ENCODE data around the gene ARHGAP6.

ARHGAP6 gene, protein sequence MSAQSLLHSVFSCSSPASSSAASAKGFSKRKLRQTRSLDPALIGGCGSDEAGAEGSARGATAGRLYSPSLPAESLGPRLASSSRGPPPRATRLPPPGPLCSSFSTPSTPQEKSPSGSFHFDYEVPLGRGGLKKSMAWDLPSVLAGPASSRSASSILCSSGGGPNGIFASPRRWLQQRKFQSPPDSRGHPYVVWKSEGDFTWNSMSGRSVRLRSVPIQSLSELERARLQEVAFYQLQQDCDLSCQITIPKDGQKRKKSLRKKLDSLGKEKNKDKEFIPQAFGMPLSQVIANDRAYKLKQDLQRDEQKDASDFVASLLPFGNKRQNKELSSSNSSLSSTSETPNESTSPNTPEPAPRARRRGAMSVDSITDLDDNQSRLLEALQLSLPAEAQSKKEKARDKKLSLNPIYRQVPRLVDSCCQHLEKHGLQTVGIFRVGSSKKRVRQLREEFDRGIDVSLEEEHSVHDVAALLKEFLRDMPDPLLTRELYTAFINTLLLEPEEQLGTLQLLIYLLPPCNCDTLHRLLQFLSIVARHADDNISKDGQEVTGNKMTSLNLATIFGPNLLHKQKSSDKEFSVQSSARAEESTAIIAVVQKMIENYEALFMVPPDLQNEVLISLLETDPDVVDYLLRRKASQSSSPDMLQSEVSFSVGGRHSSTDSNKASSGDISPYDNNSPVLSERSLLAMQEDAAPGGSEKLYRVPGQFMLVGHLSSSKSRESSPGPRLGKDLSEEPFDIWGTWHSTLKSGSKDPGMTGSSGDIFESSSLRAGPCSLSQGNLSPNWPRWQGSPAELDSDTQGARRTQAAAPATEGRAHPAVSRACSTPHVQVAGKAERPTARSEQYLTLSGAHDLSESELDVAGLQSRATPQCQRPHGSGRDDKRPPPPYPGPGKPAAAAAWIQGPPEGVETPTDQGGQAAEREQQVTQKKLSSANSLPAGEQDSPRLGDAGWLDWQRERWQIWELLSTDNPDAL (N-terminal part only)

GRCh38 chrX:11665168-11666111, at the start of gene ARHGAP6:
TSS of gene ARHGAP6 (minus strand) at chrX:11665920. CDS start at chrX:11664828, 1,092 bp downstream.
- DNase-seq: no peak

- DNase-seq: no peak
Observed at GRCh38 chrX:11704725-11705495, 39.2 kb upstream of the ARHGAP6 start.

DNA sequence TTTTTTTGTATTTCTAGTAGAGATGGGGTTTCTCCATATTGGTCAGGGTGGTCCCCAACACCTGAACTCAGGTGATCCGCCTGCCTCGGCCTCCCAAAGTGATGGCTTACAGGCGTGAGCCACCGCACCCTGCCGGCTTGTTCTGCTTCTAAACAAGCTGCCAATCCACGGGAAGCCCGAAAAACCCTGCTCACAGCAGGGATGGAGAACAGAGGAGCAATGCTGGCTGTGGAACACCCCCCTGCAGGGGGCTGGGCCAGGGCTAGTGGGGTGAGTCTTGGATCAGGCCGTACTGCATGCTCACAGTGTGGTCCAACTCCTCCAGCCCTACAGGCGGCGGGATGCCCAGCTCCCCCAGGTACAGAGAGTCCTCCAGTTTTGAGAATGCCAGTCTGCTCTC, 38.1 kb upstream of the ARHGAP6 start:
- DNase-seq: no peak

- DNase-seq: no peak
Observed at GRCh38 chrX:11702965-11703631, 37.4 kb upstream of the ARHGAP6 start.

DNA sequence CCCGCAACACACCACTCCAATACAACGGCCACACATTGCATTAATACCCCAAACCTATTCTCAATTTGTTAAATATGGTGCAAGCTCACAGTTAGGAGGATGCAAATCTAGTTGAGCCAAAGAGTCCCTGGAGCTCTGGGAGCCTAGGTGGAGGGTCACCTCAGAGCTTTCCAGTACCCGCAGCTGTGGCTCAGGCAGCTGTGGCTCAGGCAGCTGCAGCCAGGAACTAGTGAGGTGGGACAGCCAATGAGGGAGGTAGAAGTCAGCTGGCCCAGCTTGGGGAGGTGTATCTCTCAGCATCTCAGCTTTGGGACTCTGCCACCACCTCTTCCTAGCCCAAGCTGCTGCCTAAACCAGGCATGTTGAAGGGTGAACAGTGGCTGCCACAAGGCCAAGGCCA, 36.7 kb upstream of the ARHGAP6 start:
- no peak for DNase-seq

DNA sequence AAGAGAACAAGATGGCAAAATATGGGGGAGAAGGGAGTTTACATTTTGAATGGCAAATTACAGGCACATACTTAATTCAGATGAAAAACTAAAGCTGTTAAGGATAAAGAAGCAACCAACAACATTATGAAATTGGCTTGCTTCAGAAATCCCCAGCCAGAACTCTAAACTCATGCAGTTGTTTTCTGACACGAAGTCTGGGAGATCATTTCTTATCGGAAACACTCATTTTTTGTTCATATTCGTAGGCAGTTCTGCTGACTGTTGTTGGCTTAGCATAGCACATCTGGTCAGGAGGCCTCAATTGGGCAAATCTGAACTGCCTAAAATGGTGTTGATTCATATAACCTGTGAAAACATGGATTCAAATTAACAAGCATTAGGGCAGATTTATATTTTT, 33.0 kb upstream of the ARHGAP6 start:
- DNase-seq: no peak

GRCh38 chrX:11688201-11688600, 22.5 kb upstream of the ARHGAP6 start:
- DNase-seq: no peak

DNA sequence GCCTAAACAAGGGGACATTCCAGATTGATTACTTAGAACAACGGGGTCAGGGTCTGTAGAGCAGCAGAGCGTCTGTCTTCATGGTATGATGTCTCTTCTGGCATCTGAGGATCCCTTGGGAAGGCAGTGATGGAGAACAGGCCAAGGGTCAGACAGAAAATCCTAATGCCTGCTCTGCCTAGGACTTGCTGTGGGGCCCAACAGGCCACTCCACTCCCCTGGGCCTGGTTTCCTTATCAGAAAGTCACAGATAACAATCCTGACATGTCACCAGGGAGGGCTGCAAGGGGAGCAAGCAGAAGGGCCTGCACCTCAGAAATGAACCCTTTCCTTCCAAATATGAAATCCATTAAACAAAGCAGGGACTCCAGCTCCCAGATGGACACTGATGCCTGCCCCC, 21.4 kb upstream of the ARHGAP6 start:
- DNase-seq: no peak

- DNase-seq: no peak
Observed at GRCh38 chrX:11683057-11683456, 17.3 kb upstream of the ARHGAP6 start.

DNA sequence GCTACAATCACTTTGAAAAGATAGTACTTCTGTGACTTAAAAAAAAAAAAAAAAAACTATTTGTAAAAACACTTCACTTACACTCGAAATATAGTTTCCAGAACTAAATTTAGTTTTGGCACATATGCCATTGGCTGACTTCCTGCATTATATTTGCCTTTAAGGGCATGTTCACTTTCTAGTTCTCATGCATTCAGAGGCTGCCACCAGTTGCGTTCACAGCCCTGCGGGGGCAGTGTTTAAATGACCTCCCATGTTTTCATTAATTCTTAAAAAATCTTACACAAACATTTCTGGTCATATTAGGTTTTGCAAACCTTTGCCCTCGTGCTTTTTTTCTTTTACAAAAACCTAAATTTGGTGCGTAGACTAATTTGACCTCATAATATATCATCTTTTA, 12.4 kb upstream of the ARHGAP6 start:
- no peak for DNase-seq

DNA sequence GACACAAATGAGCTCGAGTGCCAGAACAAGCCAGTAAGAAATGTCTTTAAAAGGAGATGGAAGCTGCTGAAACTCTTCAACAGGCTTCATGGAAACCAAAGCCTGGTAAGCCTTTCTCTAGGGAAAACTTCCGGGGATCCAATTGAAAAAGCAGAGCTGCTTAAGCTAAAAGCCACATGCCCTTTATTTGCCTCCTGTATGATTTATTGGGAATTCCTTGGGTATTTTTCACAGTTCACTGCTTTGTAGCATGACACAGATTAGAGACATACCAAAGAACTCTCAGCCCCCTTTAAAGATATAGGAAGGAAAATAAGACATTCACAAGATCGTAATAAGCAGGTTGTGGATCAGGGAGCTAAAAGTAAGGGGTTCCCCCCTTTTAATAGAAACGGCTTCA, 6.5 kb upstream of the ARHGAP6 start:
- no peak for DNase-seq

- no peak for DNase-seq
Observed at GRCh38 chrX:11670316-11670715, 4.6 kb upstream of the ARHGAP6 start.

DNA sequence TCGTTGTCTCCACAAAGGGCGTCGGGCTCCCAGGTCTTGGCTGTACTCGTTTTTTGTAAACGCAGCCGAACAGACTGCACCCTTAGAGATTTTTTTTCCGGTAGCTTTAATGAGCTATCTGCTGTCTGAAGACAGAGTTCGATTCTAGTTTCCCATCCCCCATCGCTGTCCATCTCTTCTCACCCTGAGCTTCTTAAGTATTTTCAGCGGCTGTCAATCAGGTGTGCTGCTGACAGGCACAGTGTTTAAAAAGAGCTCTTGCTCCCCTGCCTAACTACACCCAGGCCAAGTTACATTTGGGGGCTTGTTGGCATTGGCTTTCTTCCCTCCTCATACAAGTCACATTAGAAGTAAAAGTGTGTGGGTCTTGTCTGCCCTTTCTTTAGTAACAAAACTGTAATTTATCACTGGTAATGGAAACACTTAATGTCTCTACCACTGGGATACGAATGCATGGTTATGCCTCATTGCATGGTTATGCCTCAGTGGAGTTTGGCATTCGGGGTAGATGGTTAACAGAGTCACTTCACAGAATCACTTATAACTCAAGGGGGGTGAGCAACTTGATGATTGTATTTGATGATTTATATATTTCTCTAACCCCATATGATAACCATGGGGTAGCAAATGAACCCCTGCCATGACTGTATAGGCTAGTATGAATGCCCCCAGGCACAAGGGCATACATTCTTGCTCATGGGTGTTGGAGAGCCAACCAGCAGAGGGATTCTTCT, 1.4 kb upstream of the ARHGAP6 start:
- DNase-seq: no peak

DNA sequence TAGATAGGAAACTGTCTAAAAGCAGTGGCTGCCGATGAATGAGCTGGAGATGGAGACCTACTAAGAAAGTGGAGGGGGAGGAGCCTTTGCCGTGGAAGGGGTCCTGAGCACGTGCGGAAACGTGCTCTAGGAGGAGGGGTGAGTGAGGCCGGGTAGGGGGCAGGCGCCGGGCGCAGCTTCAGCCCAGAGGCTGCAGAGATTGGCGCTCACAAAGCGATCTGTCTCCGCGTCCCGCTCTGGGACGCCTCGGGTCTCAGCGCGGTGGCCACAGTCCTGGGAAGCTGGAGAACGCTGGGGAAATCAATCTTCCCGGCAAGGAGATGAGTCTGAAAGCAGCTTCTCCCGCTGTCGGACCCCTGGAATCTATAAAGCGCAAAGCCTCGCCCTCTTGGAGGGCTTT, 444 bp upstream of the ARHGAP6 start:
- DNase-seq: no peak

DNA sequence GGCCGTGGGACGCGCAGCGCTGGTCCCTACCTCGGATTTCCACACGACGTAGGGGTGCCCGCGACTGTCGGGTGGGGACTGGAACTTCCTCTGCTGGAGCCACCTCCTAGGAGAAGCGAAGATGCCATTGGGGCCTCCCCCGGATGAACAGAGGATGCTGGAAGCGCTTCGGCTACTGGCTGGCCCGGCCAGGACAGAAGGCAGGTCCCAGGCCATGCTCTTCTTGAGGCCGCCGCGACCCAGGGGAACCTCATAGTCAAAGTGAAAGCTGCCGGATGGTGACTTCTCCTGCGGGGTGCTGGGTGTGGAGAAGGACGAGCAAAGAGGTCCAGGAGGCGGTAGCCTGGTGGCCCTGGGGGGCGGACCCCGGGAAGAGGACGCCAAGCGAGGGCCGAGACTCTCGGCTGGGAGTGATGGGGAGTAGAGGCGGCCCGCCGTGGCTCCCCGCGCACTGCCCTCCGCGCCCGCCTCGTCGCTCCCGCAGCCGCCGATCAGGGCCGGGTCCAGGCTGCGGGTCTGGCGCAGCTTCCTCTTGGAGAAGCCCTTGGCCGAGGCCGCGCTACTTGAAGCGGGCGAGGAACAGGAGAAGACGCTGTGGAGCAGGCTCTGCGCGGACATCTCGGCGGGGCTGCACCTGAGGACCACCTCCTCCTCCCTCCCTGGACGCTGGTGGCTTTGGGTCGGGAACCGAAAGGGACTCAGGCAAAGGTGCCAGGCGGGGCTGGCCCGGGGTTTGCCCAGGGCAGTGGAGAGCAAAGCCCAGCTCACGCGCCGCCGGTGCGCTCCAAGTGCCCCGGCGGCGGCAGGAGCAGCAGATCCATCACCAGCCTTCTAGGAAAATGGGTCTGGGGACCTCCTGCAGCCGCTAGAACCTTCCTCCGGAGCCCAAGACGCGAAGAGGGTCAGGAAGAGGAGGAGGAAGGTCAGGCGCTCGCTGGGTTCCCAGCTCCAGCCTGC, 1.2 kb downstream of the ARHGAP6 start:
- DNase-seq: no peak

- no peak for DNase-seq
Observed at GRCh38 chrX:11663875-11664210, 1.9 kb downstream of the ARHGAP6 start.

- no peak for DNase-seq
Observed at GRCh38 chrX:11655282-11656015, 10.3 kb downstream of the ARHGAP6 start.

DNA sequence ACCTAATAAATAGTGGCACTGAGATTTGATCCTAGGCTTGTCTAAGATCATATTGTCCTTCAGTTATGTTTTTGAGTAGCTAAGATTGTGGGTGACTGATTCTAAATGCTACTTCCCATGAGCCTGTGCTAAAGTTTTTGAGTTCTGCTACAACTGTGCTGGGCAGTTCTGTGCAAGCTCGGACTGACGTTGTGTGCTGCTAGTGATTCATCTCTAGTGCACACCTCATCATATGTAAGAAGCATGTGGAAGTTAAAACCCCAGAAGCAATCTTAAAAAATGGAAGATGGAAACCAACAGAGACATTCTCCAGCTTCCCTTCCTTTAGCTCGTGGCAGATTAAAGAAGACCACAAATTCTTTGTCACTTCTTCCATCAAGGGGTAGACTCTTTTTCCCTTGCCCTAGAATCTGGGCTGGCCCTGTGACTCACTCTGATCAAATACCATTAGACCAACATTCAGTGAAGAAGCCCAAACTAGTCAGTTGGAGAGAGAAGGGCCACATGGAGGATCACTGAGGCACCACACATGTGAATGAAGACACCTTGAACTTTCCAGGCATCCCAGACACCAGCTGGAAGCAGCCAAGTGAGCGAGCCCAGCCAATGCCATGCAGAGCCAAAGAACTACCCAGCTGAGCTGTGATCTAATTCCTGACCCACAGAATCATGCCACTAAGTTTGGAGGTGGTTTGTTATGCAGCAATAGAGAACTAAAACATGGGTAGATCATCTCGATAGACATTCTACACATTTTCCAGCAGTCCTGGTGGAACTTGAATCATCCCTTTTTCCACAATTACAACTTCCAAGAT, 16.8 kb downstream of the ARHGAP6 start:
- no peak for DNase-seq

All from midbrain (tissue), 1 donor.